H1 (cell line): ENCODE results near the gene RGS11. TPM values are rescaled to one million over a fixed set of nuclear protein-coding genes. Genes with fewer than 3 reads are reported as not detected.

Experiments
- CTCF ChIA-PET: fragments of 300-600 bp; sonication (Branson Sonifier 250); formaldehyde crosslinking; loops from one replicate; lab custom pipeline; 2021; ENCODE audit not compliant: partially characterized antibody; lab: Charles Lee
- POLR2A ChIA-PET: fragments of 300-600 bp; sonication (Branson Sonifier 250); formaldehyde crosslinking; loops from one replicate; lab custom pipeline; 2021; ENCODE audit warnings: inconsistent platforms; ENCODE audit not compliant: partially characterized antibody; lab: Charles Lee
- DNase-seq, 2 experiments: peaks; one replicate each; pipeline versions ENCODE4 v3.0.0 to v3.0.0-alpha.2; 2010 to 2022; ENCODE audit warnings: low spot score in 2 of 2, low read depth in 1 of 2, mixed read lengths in 1 of 2
- FAIRE-seq: peaks from 2 replicates; lab custom pipeline; 2011; peaks lifted over from hg19 to GRCh38; lab: Jason Lieb, UNC
- H2AFZ ChIP-seq: 2 replicates; pipeline ENCODE4 v1.8.1; 2012; ENCODE audit warnings: low read length, inconsistent platforms
- H2AK5ac ChIP-seq: 2 replicates; pipeline ENCODE4 v1.6.1; 2013; ENCODE audit warnings: low read depth, low read length
- H2BK120ac ChIP-seq: replicated peaks from 2 replicates; pipeline ENCODE3; 2013; ENCODE audit warnings: low read depth, low read length, inconsistent platforms
- H2BK12ac ChIP-seq: 2 replicates; pipeline ENCODE4 v1.6.1; 2013; ENCODE audit warnings: low read depth, low read length
- H2BK15ac ChIP-seq: 2 replicates; pipeline ENCODE4 v1.6.1; 2013; ENCODE audit warnings: low read length
- H2BK20ac ChIP-seq: 2 replicates; pipeline ENCODE4 v1.6.1; 2013; ENCODE audit warnings: low read length
- H2BK5ac ChIP-seq: 2 replicates; pipeline ENCODE4 v1.6.1; 2013; ENCODE audit warnings: low read depth, low read length
- H3K14ac ChIP-seq: 2 replicates; pipeline ENCODE4 v1.6.1; 2013; ENCODE audit warnings: inconsistent platforms; ENCODE audit not compliant: insufficient read length
- H3K18ac ChIP-seq: 2 replicates; pipeline ENCODE4 v1.6.1; 2013; ENCODE audit warnings: low read length; ENCODE audit errors: extremely low read depth
- H3K23ac ChIP-seq: 2 replicates; pipeline ENCODE4 v1.6.1; 2013; ENCODE audit warnings: inconsistent platforms; ENCODE audit not compliant: insufficient read length
- H3K23me2 ChIP-seq: 2 replicates; pipeline ENCODE4 v1.6.1; 2013; ENCODE audit warnings: low read depth, low read length
- H3K27ac ChIP-seq: 2 replicates; pipeline ENCODE4 v1.6.1; 2011; ENCODE audit warnings: low read depth, low read length, inconsistent platforms
- H3K27me3 ChIP-seq, 4 experiments: replicated peaks in 1 of 4; 1 replicate in 1 of 4; 2 replicates in 3 of 4; pipeline versions ENCODE4 v1.6.1 to v1.8.1; 2011 to 2013; ENCODE audit warnings: low read length in 3 of 4, mild to moderate bottlenecking in 3 of 4, inconsistent platforms in 2 of 4, mixed read lengths in 2 of 4, moderate library complexity in 1 of 4; ENCODE audit not compliant: control insufficient read depth in 3 of 4, insufficient read depth in 3 of 4; ENCODE audit errors: extremely low read depth in 1 of 4
- H3K36me3 ChIP-seq, 4 experiments: 2 replicates each; pipeline versions ENCODE4 v1.6.1 to v1.8.1; 2011 to 2013; ENCODE audit warnings: mild to moderate bottlenecking in 4 of 4, low read length in 3 of 4, moderate library complexity in 2 of 4, control low read depth in 1 of 4, inconsistent platforms in 1 of 4; ENCODE audit not compliant: insufficient read depth in 4 of 4, control insufficient read depth in 2 of 4
- H3K4ac ChIP-seq: replicated peaks from 2 replicates; pipeline ENCODE3; 2013; ENCODE audit warnings: low read length, low read depth, mixed read lengths, inconsistent platforms; ENCODE audit not compliant: insufficient read length
- H3K4me1 ChIP-seq, 4 experiments: replicated peaks in 1 of 4; 1 replicate in 1 of 4; 2 replicates in 3 of 4; pipeline versions ENCODE4 v1.6.1 to v1.8.1; 2011 to 2013; ENCODE audit warnings: low read length in 3 of 4, inconsistent platforms in 2 of 4, mixed read lengths in 1 of 4; ENCODE audit not compliant: insufficient read depth in 4 of 4, control insufficient read depth in 3 of 4
- H3K4me2 ChIP-seq, 2 experiments: 2 replicates each; pipeline versions ENCODE4 v1.6.1 to v1.8.1; 2011 to 2013; ENCODE audit warnings: low read depth in 2 of 2, low read length in 2 of 2, control low read depth in 1 of 2, inconsistent platforms in 1 of 2, mild to moderate bottlenecking in 1 of 2; ENCODE audit not compliant: insufficient read depth in 1 of 2
- H3K4me3 ChIP-seq, 4 experiments: fragments of 200-600, 300-600 bp in 1 of 4; sonication (generic), shearing (Covaris generic), sonication (Bioruptor Twin) in 1 of 4; 2 replicates each; pipeline versions ENCODE4 v1.5.1 to v1.8.1; 2011 to 2016; ENCODE audit warnings: low read length in 4 of 4, low read depth in 3 of 4, control low read depth in 2 of 4, inconsistent platforms in 2 of 4, mild to moderate bottlenecking in 2 of 4, mixed read lengths in 1 of 4, moderate library complexity in 1 of 4; ENCODE audit not compliant: insufficient read depth in 2 of 4; ENCODE audit errors: extremely low read depth in 1 of 4
- H3K56ac ChIP-seq: replicated peaks from 2 replicates; pipeline ENCODE3; 2013; ENCODE audit warnings: low read depth, mild to moderate bottlenecking, mixed read lengths, low read length, inconsistent platforms; ENCODE audit not compliant: insufficient read length
- H3K79me1 ChIP-seq: 2 replicates; pipeline ENCODE4 v1.6.1; 2013; ENCODE audit warnings: low read depth, low read length, control low read depth
- H3K79me2 ChIP-seq, 2 experiments: 2 replicates each; pipeline versions ENCODE4 v1.6.1 to v1.8.1; 2012 to 2013; ENCODE audit warnings: low read length in 2 of 2, mild to moderate bottlenecking in 2 of 2, inconsistent platforms in 1 of 2; ENCODE audit not compliant: insufficient read depth in 2 of 2, control insufficient read depth in 1 of 2
- H3K9ac ChIP-seq, 4 experiments: replicated peaks in 1 of 4; 1 replicate in 1 of 4; 2 replicates in 3 of 4; pipeline versions ENCODE4 v1.6.1 to v1.8.1; 2011 to 2013; ENCODE audit warnings: low read depth in 3 of 4, low read length in 3 of 4, control low read depth in 2 of 4, mild to moderate bottlenecking in 2 of 4, moderate library complexity in 2 of 4, inconsistent platforms in 1 of 4; ENCODE audit errors: extremely low read depth in 1 of 4
- H3K9me3 ChIP-seq, 2 experiments: 2 replicates each; pipeline versions ENCODE4 v1.6.1 to v1.8.1; 2012 to 2013; ENCODE audit warnings: mild to moderate bottlenecking in 2 of 2, moderate library complexity in 2 of 2, control low read depth in 1 of 2, inconsistent platforms in 1 of 2, low read depth in 1 of 2, low read length in 1 of 2, mixed read lengths in 1 of 2; ENCODE audit not compliant: insufficient read depth in 2 of 2
- H4K20me1 ChIP-seq, 2 experiments: replicated peaks in 1 of 2; 2 replicates each; pipeline versions ENCODE3 to v1.8.1; 2011 to 2013; ENCODE audit warnings: inconsistent platforms in 2 of 2, low read length in 2 of 2, mild to moderate bottlenecking in 1 of 2; ENCODE audit not compliant: insufficient read depth in 2 of 2, control insufficient read depth in 1 of 2
- H4K5ac ChIP-seq: 2 replicates; pipeline ENCODE4 v1.6.1; 2013; ENCODE audit warnings: low read length, low read depth, mixed read lengths, inconsistent platforms; ENCODE audit not compliant: insufficient read length
- H4K8ac ChIP-seq: 2 replicates; pipeline ENCODE4 v1.8.0; 2013; ENCODE audit warnings: mild to moderate bottlenecking, moderate library complexity, low read length, inconsistent platforms; ENCODE audit not compliant: insufficient read depth; ENCODE audit errors: extremely low read depth
- H4K91ac ChIP-seq: replicated peaks from 2 replicates; pipeline ENCODE3; 2013; ENCODE audit warnings: low read length, mixed read lengths, inconsistent platforms; ENCODE audit not compliant: insufficient read length
- ASH2L ChIP-seq: fragments of 200-600, 300-600 bp; sonication (generic); IDR thresholded peaks from one replicate; pipeline ENCODE4 v1.7.1; 2017; ENCODE audit warnings: low read length
- BACH1 ChIP-seq: IDR thresholded peaks from 2 replicates; pipeline ENCODE4 v1.6.1; 2012; ENCODE audit warnings: low read length, improper control_type of control experiment
- BCL11A ChIP-seq, 2 experiments: IDR thresholded peaks; one replicate each; pipeline ENCODE4 v1.6.1; 2011; ENCODE audit warnings: low read depth in 2 of 2, low read length in 2 of 2, mild to moderate bottlenecking in 2 of 2
- E2F6 ChIP-seq: IDR thresholded peaks from 2 replicates; pipeline ENCODE4 v1.6.1; 2012; ENCODE audit warnings: inconsistent platforms
- FOSL1 ChIP-seq: IDR thresholded peaks from 2 replicates; pipeline ENCODE4 v1.6.1; 2011; ENCODE audit warnings: mild to moderate bottlenecking, low read depth, low read length, moderate library complexity; ENCODE audit not compliant: insufficient read depth
- GABPA ChIP-seq: IDR thresholded peaks from 2 replicates; pipeline ENCODE4 v1.6.1; 2011; ENCODE audit warnings: mild to moderate bottlenecking, low read length, moderate library complexity, borderline replicate concordance; ENCODE audit not compliant: insufficient read depth
- GTF2F1 ChIP-seq: IDR thresholded peaks from 2 replicates; pipeline ENCODE4 v1.6.1; 2012; ENCODE audit warnings: low read depth, low read length, improper control_type of control experiment, borderline replicate concordance
- HDAC2 ChIP-seq, 2 experiments: fragments of 300-600 bp in 1 of 2; sonication (generic) in 1 of 2; IDR thresholded peaks; 2 replicates each; pipeline ENCODE4 v1.6.1; 2011 to 2012; ENCODE audit warnings: low read depth in 2 of 2, low read length in 2 of 2, mild to moderate bottlenecking in 2 of 2, moderate library complexity in 2 of 2, borderline replicate concordance in 1 of 2, inconsistent platforms in 1 of 2
- HDAC6 ChIP-seq: IDR thresholded peaks from one replicate; pipeline ENCODE4 v1.7.1; 2012; ENCODE audit warnings: low read depth, mild to moderate bottlenecking, inconsistent platforms, low read length, moderate library complexity
- MAX ChIP-seq: IDR thresholded peaks from 2 replicates; pipeline ENCODE4 v1.6.1; 2012; ENCODE audit warnings: inconsistent platforms
- POLR2A ChIP-seq, 2 experiments: IDR thresholded peaks; 1 replicate in 1 of 2; 2 replicates in 1 of 2; pipeline ENCODE4 v1.6.1; 2011; ENCODE audit warnings: low read depth in 2 of 2, low read length in 2 of 2, mild to moderate bottlenecking in 2 of 2; ENCODE audit errors: control extremely low read depth in 1 of 2
- RBBP5 ChIP-seq: IDR thresholded peaks from 2 replicates; pipeline ENCODE4 v1.7.1; 2012; ENCODE audit warnings: low read depth, mild to moderate bottlenecking, inconsistent platforms, low read length, moderate library complexity, borderline replicate concordance
- SP1 ChIP-seq: IDR thresholded peaks from 2 replicates; pipeline ENCODE4 v1.6.1; 2011; ENCODE audit warnings: low read depth, low read length
- TBP ChIP-seq: IDR thresholded peaks from 2 replicates; pipeline ENCODE4 v1.6.1; 2011; ENCODE audit warnings: low read depth, low read length, improper control_type of control experiment
- WGBS, 2 experiments: shearing (Covaris generic) in 1 of 2; methylation state at CpG; one replicate each; pipeline versions ENCODE4 v1.1.6 to v1.1.7; 2013 to 2015; ENCODE audit warnings: low lambda C conversion rate in 2 of 2, mixed read lengths in 2 of 2, inconsistent platforms in 1 of 2, low coverage in 1 of 2, missing lambda C conversion rate in 1 of 2; ENCODE audit not compliant: insufficient replicate concordance in 2 of 2, insufficient coverage in 1 of 2, insufficient read length in 1 of 2; ENCODE audit errors: extremely low coverage in 1 of 2, missing lambda C conversion rate in 1 of 2; 5-methylcytosine and 5-hydroxymethylcytosine counted together
- polyA plus RNA-seq, 7 experiments: library from polyadenylated mRNA; depleted of rRNA in 3 of 7; stranded (reverse) in 5 of 7; unstranded in 2 of 7; fragments of >200 nt in 5 of 7; fragments of 200-250 nt in 2 of 7; gene quantifications; 1 replicate in 5 of 7; 2 replicates in 1 of 7; 4 replicates in 1 of 7; pipeline versions ENCODE4 v1.2.1 to v1.2.3, GENCODE V29; 2011 to 2013; ENCODE audit warnings: missing spikeins in 2 of 7, mixed read lengths in 2 of 7
- total RNA-seq: library from RNA; stranded (reverse); fragmentation: NEBNext Ultra II Directional; extraction: Animal tissue kit (Norgen Biotek cat#: 25700); gene quantifications from 2 replicates; pipeline ENCODE4 v1.2.1, GENCODE V29; 2021

RGS11 gene
- total and polyA plus RNA-seq, 2 of the 8 experiments (the other 6 are each of a cell fraction or from before 2014, with no cell fraction given) = 0.84 to 1.2 TPM

GRCh38 chr16:324201-324450 is 48.4 kb upstream of the RGS11 start:
- H4K20me1 ChIP-seq = peaks cover 26 to 52% of the 10 kb centered on the region in 2 experiments
- no peak overlapping the region for H4K91ac ChIP-seq
- no peak overlapping the region for H3K56ac ChIP-seq
- no peaks in the 10 kb centered on the region; the same call in 1 of the 2 replicates for H3K23me2 ChIP-seq
- H3K9me3 ChIP-seq = no peaks in the 10 kb centered on the region
- ChIA-PET CTCF (interaction anchor here (0.7 to 1.9 kb wide), 10 partner anchors 10 to 230 kb away, joined by 3 to 7 read pairs (median 4); partner anchors contain the start of gene ARHGDIG), POLR2A (interaction anchor here (1.8 kb wide), 1 partner anchor 27 kb away, joined by 6 read pairs; no protein-coding TSS in a partner anchor)
- no peak overlapping the region for H4K5ac ChIP-seq
- no peak overlapping the region for H3K14ac ChIP-seq
- H2BK5ac ChIP-seq = no peak overlapping the region
- H3K27me3 ChIP-seq = no peaks in the 10 kb centered on the region
- H2AFZ ChIP-seq = no peak overlapping the region
- peaks cover 0 to 74% of the 10 kb centered on the region in 2 experiments; a peak in 3 of 4 replicates for H3K79me2 ChIP-seq
- H3K4me1 ChIP-seq = peaks cover 0 to 14% (median 9%) of the 10 kb centered on the region in 4 experiments; a peak in 6 of 7 replicates
- H3K79me1 ChIP-seq = peaks cover 34% of the 10 kb centered on the region
- TF ChIP-seq HDAC2 (IDR thresholded peaks at IDR 0.05; ENCODE audit: borderline replicate concordance in 1 of 2, low read depth in 2 of 2, low read length in 2 of 2) (no peak), FOSL1 (no peak), GABPA (no peak), E2F6 (no peak), GTF2F1 (no peak), POLR2A (IDR thresholded peaks at IDR 0.05; ENCODE audit: control extremely low read depth in 1 of 2, low read depth in 2 of 2, low read length in 2 of 2) (no peak), SP1 (no peak), ASH2L (no peak), MAX (no peak), TBP (no peak), RBBP5 (no peak), BACH1 (no peak), BCL11A (IDR thresholded peaks at IDR 0.05; ENCODE audit: low read depth in 2 of 2, low read length in 2 of 2) (no peak), HDAC6 (no peak)
- TF ChIP-seq, all 59 proteins: peak for 0
- H3K23ac ChIP-seq = no peak overlapping the region
- H3K27ac ChIP-seq = no peak overlapping the region
- H2BK12ac ChIP-seq = no peak overlapping the region
- no peak overlapping the region for H3K4ac ChIP-seq
- no peak for FAIRE-seq
- no peak for DNase-seq
- H3K4me3 ChIP-seq = no peak overlapping the region
- no peak overlapping the region for H2AK5ac ChIP-seq
- no peak overlapping the region for H4K8ac ChIP-seq
- no peak overlapping the region for H2BK20ac ChIP-seq
- no peak overlapping the region for H2BK120ac ChIP-seq
- H3K9ac ChIP-seq = no peak overlapping the region
- no peaks in the 10 kb centered on the region; a peak in 1 of 8 replicates for H3K36me3 ChIP-seq
- no peak overlapping the region for H3K4me2 ChIP-seq
- H2BK15ac ChIP-seq = no peak overlapping the region
- 92% methylated on average over 17 of the region's 17 CpGs; no CpG with 5 or more reads in 1 of the 2 experiments for WGBS, 2 experiments
- no peak overlapping the region for H3K18ac ChIP-seq
